VCaP (cell line): ENCODE measurements around the gene PYGM.

Source experiments
- H3K27ac ChIP-seq: fragments of 450-650 bp; 2 replicates; pipeline ENCODE4 v1.5.1; 2017
- CTCF ChIP-seq: fragments of 450-650 bp; conservative IDR thresholded peaks from 2 replicates; pipeline ENCODE4 v1.5.1; 2017; ENCODE audit warnings: mild to moderate bottlenecking, moderate library complexity

PYGM gene

GRCh38 chr11:64770120-64770519, 10.3 kb upstream of the PYGM start:
- no peak overlapping the region; the same call in 1 of the 2 replicates for H3K27ac ChIP-seq
- no peak for TF ChIP-seq CTCF

GRCh38 chr11:64769283-64769682, 9.5 kb upstream of the PYGM start:
- no peak for TF ChIP-seq CTCF
- peak overlapping the region; percentile 4 for H3K27ac ChIP-seq

- no peak for TF ChIP-seq CTCF
- H3K27ac ChIP-seq: peak overlapping the region; percentile 4
Observed at GRCh38 chr11:64768300-64768694, 8.5 kb upstream of the PYGM start.

GRCh38 chr11:64767344-64768299, 7.8 kb upstream of the PYGM start:
- TF ChIP-seq CTCF: peak; percentile 99
- H3K27ac ChIP-seq: peak overlapping the region; percentile 4; the same call in 1 of the 2 replicates

- H3K27ac ChIP-seq: peak overlapping the region; percentile 4; the same call in 1 of the 2 replicates
- TF ChIP-seq CTCF: no peak
Observed at GRCh38 chr11:64766881-64767280, 7.1 kb upstream of the PYGM start.

GRCh38 chr11:64765851-64766665, 6.3 kb upstream of the PYGM start:
- H3K27ac ChIP-seq: no peak overlapping the region
- no peak for TF ChIP-seq CTCF

- peak; percentile 71 for TF ChIP-seq CTCF
- no peak overlapping the region for H3K27ac ChIP-seq
Observed at GRCh38 chr11:64765291-64765850, 5.6 kb upstream of the PYGM start.
